GM18867 (cell line): ENCODE results near the gene CD68.
"Not testable (repeated sequence)": the region's sequence is repeated elsewhere in the genome, so short reads cannot be mapped to it uniquely, and the experiment has no call there.

Experiments
- ATAC-seq: cut with Tn5 transposase; IDR thresholded peaks from one replicate; pipeline ENCODE4 v1.9.1; 2021; ENCODE audit warnings: mild to moderate bottlenecking, moderate library complexity; ENCODE audit not compliant: unreplicated experiment

CD68 gene

GRCh38 chr17:7606280-7606679 lies 26.8 kb downstream of the CD68 start:
- no peak for ATAC-seq

GRCh38 chr17:7610641-7611040 lies 31.2 kb downstream of the CD68 start:
- ATAC-seq: no peak

GRCh38 chr17:7611635-7612293 lies 32.3 kb downstream of the CD68 start:
- no peak for ATAC-seq

GRCh38 chr17:7612294-7612640 lies 32.8 kb downstream of the CD68 start:
- ATAC-seq: no peak

GRCh38 chr17:7613769-7614424 lies 34.5 kb downstream of the CD68 start:
- no peak for ATAC-seq

- ATAC-seq: peak; percentile 82
Observed at GRCh38 chr17:7614425-7615264, 35.2 kb downstream of the CD68 start, which contains the start of gene FXR2. Gene FXR2 (minus strand): TSS chr17:7614897. CDS start chr17:7614532, 365 bp downstream.

- ATAC-seq: no peak
Observed at GRCh38 chr17:7615265-7615747, 35.9 kb downstream of the CD68 start.

GRCh38 chr17:7618608-7619007 lies 39.2 kb downstream of the CD68 start:
- no peak for ATAC-seq

- no peak for ATAC-seq
Observed at GRCh38 chr17:7620835-7621234, 41.4 kb downstream of the CD68 start.

GRCh38 chr17:7623661-7624060 lies 44.2 kb downstream of the CD68 start:
- no peak for ATAC-seq

GRCh38 chr17:7625749-7626148 lies 46.3 kb downstream of the CD68 start:
- ATAC-seq: not testable (repeated sequence)

GRCh38 chr17:7626307-7626706 lies 46.9 kb downstream of the CD68 start:
- ATAC-seq: no peak

GRCh38 chr17:7626956-7627249 lies 47.5 kb downstream of the CD68 start:
- no peak for ATAC-seq

GRCh38 chr17:7627250-7628121 lies 48.0 kb downstream of the CD68 start, which contains the start of gene SAT2:
Gene SAT2 (minus strand): TSS chr17:7627821. CDS start chr17:7627635, 186 bp downstream.
- ATAC-seq: peak; percentile 80

GRCh38 chr17:7629939-7630571 lies 50.6 kb downstream of the CD68 start, which contains the start of gene SHBG:
Gene SHBG (plus strand): TSS chr17:7630135. CDS start chr17:7630173, 38 bp downstream.
- no peak for ATAC-seq
